ENCODE measurements around the gene TBC1D5.

The TBC1D5 gene

DNA sequence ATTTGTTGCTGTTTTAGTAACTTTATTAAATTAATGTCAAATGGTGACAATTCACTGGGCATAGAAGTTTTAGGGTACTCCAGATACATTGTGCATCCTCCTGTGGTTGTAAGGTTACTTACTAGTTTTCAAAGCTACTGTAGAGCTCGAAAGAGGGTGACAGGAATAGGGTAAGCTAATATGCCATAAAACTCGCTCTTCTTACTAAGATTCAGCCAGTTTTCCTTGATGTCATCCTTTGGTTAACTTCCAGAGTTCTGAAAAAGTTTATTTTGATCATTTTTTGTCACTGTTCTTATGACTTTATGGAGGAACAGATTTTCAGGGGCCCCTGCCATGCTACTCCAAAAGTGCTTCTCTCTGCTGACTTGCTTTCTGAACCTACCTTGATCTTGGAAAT, 522.8 kb downstream of the TBC1D5 start:
- no peaks in the 10 kb centered on the region for H3K27me3 Mint-ChIP-seq (ENCODE audit: low read depth)
- H3K36me3 Mint-ChIP-seq (ENCODE audit: low read depth), result peaks cover 8% of the 10 kb centered on the region
- H3K27ac Mint-ChIP-seq, result no peak overlapping the region
- peaks cover 8% of the 10 kb centered on the region for H3K9me3 Mint-ChIP-seq
- H3K4me1 Mint-ChIP-seq (ENCODE audit: low read depth), result peaks cover 3% of the 10 kb centered on the region
- H3K4me3 Mint-ChIP-seq, result no peak overlapping the region

DNA sequence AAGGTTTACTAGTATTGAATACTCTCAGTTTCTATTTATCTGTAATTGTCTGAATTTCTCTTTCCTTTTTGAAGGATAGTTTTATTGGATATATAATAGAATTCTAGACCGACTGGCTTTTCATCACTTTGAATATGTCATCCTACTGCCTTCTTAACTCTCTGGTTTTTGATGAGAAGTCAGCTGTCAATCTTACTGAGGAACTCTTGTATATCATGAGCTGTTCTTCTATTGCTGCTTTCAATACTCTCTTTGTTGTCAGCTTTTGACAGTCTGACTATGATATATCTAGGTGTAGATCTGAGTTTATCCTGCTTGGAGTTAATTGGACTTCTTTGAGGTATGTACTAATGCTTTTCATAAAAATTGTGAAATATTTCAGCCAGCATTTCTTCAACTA, 523.8 kb downstream of the TBC1D5 start:
- no peak overlapping the region for H3K27ac Mint-ChIP-seq
- peaks cover 8% of the 10 kb centered on the region for H3K9me3 Mint-ChIP-seq
- H3K4me3 Mint-ChIP-seq, result no peak overlapping the region
- H3K36me3 Mint-ChIP-seq (ENCODE audit: low read depth), result peaks cover 8% of the 10 kb centered on the region
- peaks cover 3% of the 10 kb centered on the region for H3K4me1 Mint-ChIP-seq (ENCODE audit: low read depth)
- no peaks in the 10 kb centered on the region for H3K27me3 Mint-ChIP-seq (ENCODE audit: low read depth)

DNA sequence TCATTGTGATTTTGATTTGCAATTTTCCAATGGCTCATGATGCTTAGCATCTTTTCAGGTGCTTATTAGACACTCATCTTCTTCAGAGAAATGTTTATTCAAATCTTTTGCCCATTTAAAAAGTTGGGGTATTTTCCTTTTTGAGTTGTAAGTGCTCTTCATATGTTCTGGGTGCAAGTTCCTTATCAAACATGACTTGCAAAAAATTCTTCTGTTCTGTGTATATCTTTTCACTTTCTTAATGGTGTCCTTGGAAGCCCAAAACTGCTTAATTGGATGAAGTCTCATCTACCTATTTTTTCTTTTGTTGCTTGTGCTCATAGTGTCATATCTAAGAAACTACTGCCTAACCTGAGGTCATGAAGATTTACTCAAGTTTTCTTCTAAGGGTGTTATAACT, 524.8 kb downstream of the TBC1D5 start:
- Mint-ChIP-seq H3K4me3 (no peak overlapping the region), H3K9me3 (peaks cover 8% of the 10 kb centered on the region), H3K4me1 (ENCODE audit: low read depth) (peaks cover 3% of the 10 kb centered on the region), H3K36me3 (ENCODE audit: low read depth) (peaks cover 8% of the 10 kb centered on the region), H3K27me3 (ENCODE audit: low read depth) (no peaks in the 10 kb centered on the region), H3K27ac (no peak overlapping the region)

DNA sequence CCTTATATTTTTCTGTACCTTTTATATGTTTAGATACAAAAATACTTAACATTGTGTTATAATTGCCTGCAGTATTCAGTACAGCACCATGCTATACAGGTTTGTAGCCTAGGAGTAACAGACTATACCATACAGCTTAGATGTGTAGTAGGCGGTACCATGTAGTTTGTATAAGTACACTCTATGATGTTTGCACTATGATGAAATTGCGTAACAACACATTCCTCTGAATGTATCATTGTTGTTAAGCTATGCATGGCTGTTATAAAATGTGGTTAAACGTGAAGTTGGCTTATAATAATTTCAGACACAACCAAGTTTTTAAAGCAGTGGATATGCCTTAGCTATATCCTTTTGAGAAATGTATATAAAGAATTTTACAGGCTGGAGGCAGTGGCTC, 529.3 kb downstream of the TBC1D5 start:
- Mint-ChIP-seq H3K27me3 (ENCODE audit: low read depth) (no peaks in the 10 kb centered on the region), H3K4me1 (ENCODE audit: low read depth) (no peaks in the 10 kb centered on the region), H3K9me3 (no peaks in the 10 kb centered on the region), H3K27ac (no peak overlapping the region), H3K4me3 (no peak overlapping the region), H3K36me3 (ENCODE audit: low read depth) (peaks cover 6% of the 10 kb centered on the region)

DNA sequence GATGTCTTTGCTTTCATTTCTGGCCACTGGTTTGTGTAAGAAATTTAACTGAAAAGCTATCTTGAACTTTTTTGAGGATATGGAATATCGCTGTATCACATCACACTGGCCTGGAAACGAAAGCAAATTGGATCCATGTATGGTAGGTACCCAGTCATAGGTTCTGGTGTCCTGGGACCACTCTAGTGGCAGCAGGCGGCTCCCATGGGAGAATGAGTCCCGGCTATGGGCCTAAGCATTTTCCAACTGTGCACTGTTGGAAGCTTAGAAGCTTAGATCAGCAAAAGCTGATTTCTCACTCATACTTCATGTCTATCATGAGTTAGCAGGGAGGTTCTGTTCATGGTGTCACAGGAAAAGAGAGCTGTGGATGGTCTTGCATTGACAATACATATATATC, 534.5 kb downstream of the TBC1D5 start:
- Mint-ChIP-seq H3K4me1 (ENCODE audit: low read depth) (no peaks in the 10 kb centered on the region), H3K36me3 (ENCODE audit: low read depth) (peaks cover 8% of the 10 kb centered on the region), H3K27ac (no peak overlapping the region), H3K9me3 (peaks cover 14% of the 10 kb centered on the region), H3K4me3 (no peak overlapping the region), H3K27me3 (ENCODE audit: low read depth) (no peaks in the 10 kb centered on the region)

DNA sequence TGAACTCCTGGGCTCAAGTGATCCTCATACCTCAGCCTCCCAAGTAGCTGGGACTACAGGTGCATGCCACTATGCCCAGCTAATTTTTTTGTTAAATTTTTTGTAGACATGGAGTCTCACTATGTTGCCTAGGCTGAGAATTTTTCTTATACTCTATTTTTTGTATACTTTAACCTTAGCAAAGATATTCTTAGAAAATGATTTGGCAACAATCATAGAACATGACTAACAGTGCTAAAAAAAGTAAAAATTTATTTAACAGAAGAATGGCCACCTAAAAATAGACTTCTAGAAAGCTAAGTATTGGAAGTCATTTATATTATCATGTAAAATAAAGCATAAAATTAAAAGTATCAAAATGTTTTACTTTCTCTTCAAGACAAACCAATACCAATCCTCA, 535.4 kb downstream of the TBC1D5 start:
- Mint-ChIP-seq H3K27me3 (ENCODE audit: low read depth) (no peaks in the 10 kb centered on the region), H3K27ac (no peak overlapping the region), H3K4me1 (ENCODE audit: low read depth) (no peaks in the 10 kb centered on the region), H3K36me3 (ENCODE audit: low read depth) (peaks cover 14% of the 10 kb centered on the region), H3K9me3 (peaks cover 21% of the 10 kb centered on the region), H3K4me3 (no peak overlapping the region)

DNA sequence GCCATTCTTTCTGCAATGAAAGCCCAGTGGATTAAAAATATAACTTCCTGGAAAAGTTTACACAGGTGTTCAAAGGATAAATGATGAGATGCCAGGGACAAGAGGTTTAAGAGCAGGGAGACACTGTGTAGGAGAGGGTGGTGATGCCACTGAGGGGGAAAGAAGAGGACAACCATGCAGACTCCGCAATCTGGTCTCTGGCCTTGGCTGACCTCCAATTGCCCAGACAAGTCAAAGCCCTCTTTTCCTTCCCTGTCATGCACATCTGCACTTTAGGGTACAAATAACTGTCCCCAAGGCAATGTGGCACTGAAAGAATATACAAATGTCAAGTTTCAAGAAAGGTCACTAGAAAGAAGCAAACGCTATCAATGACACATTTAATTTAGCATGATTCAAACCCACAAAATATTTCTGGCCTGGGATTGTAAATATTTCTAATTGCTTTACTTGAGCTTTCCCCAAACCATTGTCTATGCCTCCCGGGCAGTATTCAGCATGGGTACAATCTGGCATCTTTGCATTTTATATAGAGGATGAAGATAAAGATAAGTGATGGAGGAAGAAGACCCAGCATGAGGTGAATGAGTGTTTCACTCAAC, 538.3 kb downstream of the TBC1D5 start:
- peaks cover 30% of the 10 kb centered on the region for H3K9me3 Mint-ChIP-seq
- H3K36me3 Mint-ChIP-seq (ENCODE audit: low read depth), result peaks cover 20% of the 10 kb centered on the region
- H3K27me3 Mint-ChIP-seq (ENCODE audit: low read depth), result no peaks in the 10 kb centered on the region
- peaks cover 3% of the 10 kb centered on the region for H3K4me1 Mint-ChIP-seq (ENCODE audit: low read depth)
- H3K4me3 Mint-ChIP-seq, result no peak overlapping the region
- H3K27ac Mint-ChIP-seq, result no peak overlapping the region

DNA sequence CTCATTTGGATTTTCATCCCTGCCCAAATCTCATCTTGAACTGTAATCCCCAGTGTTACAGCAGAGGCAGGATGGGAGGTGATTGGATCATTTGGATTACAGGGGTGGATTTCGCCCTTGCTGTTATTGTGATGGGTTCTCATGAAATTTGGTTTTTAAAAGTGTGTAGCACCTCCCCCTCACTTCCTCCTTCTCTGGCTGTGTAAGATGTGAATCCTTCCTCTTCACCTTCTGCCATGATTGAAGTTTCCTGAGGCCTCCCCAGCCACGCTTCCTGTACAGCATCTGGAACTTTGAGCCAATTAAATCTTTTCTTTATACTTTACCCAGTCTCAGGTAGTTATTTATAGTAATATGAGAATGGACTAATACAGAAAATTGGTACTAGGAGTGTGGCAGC, 540.9 kb downstream of the TBC1D5 start:
- Mint-ChIP-seq H3K27ac (no peak overlapping the region), H3K9me3 (peaks cover 30% of the 10 kb centered on the region), H3K4me1 (ENCODE audit: low read depth) (peaks cover 3% of the 10 kb centered on the region), H3K36me3 (ENCODE audit: low read depth) (peaks cover 18% of the 10 kb centered on the region), H3K27me3 (ENCODE audit: low read depth) (no peaks in the 10 kb centered on the region), H3K4me3 (no peak overlapping the region)

DNA sequence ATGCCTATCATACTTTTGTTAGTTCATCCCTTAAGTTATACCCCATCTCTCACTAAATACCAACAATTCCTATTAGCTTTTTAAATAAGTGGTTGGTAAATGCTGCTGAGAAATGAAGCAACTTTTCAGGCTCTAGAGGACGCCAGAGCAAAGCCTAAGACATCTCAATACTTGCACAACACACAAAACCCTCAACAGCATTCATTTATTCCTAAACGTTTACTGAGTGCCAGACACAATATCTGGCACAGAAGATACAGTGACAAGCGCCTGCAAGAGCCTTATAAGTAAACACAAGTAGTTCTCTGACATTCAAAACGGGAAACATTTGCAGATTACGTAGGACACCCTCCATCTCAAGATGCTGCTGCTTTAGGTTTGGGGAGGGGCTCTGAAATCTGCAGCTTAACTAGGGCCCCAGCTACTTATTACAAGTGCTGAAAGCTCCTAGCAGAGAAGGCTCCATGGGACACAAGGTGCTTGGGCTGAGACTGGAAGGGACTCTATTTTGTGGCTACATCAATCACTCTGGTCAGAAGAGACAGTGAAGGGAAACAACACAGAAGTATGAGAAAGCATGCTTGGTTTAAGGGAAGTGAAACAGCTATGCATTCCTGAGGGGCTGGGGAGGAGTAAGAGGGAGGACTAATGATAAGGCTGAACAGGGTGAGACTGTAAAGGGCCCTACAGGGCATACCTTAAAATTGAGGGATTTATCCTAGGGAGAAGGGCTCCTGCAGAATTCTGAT, 546.4 kb downstream of the TBC1D5 start:
- no peak overlapping the region for H3K4me3 Mint-ChIP-seq
- no peaks in the 10 kb centered on the region for H3K27me3 Mint-ChIP-seq (ENCODE audit: low read depth)
- peaks cover under 1% of the 10 kb centered on the region for H3K9me3 Mint-ChIP-seq
- peaks cover 9% of the 10 kb centered on the region for H3K4me1 Mint-ChIP-seq (ENCODE audit: low read depth)
- peaks cover 3% of the 10 kb centered on the region for H3K36me3 Mint-ChIP-seq (ENCODE audit: low read depth)
- H3K27ac Mint-ChIP-seq, result no peak overlapping the region

DNA sequence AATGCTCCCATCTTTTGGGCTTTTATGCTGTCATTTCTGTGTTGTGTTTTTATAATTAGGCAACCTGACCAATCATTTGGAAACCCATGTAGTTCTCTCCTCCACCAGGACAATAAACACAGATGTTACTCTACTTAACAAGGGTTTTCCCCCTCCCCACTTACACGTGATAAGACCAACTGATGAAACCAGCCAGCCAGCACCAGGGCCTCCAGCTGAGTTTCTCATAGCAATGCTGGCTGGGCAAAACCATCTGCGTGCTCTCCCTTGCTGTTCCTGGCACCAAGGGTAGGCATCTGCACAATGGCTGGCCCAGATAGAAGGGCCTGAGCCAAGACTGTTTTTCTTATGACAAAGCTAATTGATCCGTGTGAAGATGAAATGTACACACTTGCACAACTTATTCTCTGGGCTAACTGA, 547.2 kb downstream of the TBC1D5 start:
- Mint-ChIP-seq H3K4me1 (ENCODE audit: low read depth) (peaks cover 14% of the 10 kb centered on the region), H3K9me3 (no peaks in the 10 kb centered on the region), H3K27ac (no peak overlapping the region), H3K27me3 (ENCODE audit: low read depth) (no peaks in the 10 kb centered on the region), H3K4me3 (no peak overlapping the region), H3K36me3 (ENCODE audit: low read depth) (peaks cover 2% of the 10 kb centered on the region)

DNA sequence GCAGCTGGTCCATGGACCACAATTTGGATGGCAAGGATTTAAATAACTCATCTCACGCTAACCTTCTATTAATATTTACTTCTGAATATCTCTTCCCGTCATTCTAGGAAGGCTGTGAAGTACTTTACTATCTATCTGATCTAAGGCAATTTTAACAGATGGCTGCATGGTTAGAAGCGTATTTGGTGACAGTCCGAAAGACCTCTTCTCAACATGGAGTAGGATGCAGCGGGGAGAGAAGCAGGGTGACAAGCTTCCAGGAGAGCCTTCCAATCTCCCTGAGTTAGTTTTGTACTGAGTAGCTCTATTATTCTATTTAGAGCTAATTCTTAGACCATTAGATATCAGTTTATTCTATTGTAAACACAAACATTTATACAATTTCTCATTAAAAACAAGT, 548.3 kb downstream of the TBC1D5 start:
- Mint-ChIP-seq H3K27me3 (ENCODE audit: low read depth) (no peaks in the 10 kb centered on the region), H3K4me3 (no peak overlapping the region), H3K36me3 (ENCODE audit: low read depth) (peaks cover 2% of the 10 kb centered on the region), H3K4me1 (ENCODE audit: low read depth) (peaks cover 14% of the 10 kb centered on the region), H3K27ac (no peak overlapping the region), H3K9me3 (no peaks in the 10 kb centered on the region)

DNA sequence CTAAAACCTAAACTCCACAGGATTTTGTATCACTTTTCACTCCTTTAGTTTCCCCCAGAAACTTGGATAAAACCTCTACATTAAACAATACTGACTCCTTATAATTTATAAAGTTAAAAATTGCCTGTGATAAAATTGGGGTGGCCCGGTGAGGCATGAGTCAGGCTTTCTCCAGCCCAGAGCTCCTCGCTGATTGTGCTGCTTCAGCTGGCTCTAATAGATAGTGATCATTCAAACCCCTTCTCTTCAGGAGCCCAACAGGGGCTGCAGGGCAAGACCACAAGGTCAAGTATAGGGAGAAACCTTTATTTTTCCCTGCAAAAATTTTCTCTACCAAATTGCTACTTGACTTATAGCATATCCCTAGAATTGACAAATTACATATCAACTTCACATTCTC, 549.4 kb downstream of the TBC1D5 start:
- no peak overlapping the region for H3K4me3 Mint-ChIP-seq
- H3K27me3 Mint-ChIP-seq (ENCODE audit: low read depth), result peaks cover 4% of the 10 kb centered on the region
- no peaks in the 10 kb centered on the region for H3K9me3 Mint-ChIP-seq
- no peak overlapping the region for H3K27ac Mint-ChIP-seq
- peaks cover 2% of the 10 kb centered on the region for H3K36me3 Mint-ChIP-seq (ENCODE audit: low read depth)
- H3K4me1 Mint-ChIP-seq (ENCODE audit: low read depth), result peaks cover 14% of the 10 kb centered on the region

DNA sequence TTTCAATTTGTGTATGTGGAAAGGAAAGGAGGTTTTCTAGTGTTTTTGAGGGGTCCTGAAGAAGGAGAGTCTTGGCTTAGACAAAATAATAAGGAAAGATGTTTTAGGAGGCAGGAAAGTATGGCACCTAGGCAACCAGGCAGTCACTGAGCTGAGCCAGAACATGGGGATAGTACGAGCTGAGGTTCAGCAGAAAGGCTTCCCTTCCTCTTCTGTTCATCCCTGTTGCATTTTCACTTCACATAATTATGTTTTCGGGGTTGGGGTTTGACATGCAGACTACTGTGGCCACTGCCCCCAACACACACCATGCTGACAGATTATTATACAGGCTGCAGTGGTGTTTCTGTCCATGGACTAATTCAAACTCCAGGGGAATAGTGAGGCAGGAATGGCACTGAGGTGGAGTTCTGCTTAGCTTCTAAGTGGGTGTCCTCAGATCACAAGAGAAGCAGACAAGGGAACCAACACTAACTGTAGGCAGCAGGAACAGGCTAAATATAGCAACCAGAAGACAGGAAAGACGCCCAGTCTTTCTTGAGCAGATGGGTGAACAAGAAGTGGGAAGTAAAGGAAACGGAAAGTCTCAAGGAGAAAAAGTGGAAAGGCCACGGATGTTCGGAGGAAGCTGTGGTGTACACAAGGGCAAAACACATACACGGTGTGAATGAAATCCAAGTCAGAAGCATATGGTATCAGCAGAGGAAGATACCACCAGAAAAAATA, 551.9 kb downstream of the TBC1D5 start:
- H3K4me3 Mint-ChIP-seq, result no peak overlapping the region
- H3K27ac Mint-ChIP-seq, result no peak overlapping the region
- H3K27me3 Mint-ChIP-seq (ENCODE audit: low read depth), result peaks cover 4% of the 10 kb centered on the region
- no peaks in the 10 kb centered on the region for H3K9me3 Mint-ChIP-seq
- H3K36me3 Mint-ChIP-seq (ENCODE audit: low read depth), result peaks cover 2% of the 10 kb centered on the region
- peaks cover 11% of the 10 kb centered on the region for H3K4me1 Mint-ChIP-seq (ENCODE audit: low read depth)

DNA sequence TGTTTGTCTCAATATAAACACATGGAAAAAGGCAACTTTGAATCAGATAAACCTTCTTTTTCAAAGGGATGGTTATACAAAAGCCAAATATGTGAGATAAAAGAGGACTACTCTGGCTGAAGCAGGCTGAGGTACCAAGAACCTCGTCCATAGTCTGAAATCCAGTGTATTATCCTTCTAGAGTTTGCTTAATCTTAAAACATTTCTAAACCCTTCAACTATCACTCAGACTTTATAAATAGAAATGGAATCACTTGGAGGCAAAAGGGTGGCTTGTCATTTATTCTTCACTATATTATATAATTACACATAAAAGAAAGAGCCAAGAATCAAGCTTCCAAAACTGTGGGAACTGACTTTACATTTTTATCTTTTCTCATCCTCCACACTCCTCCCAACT, 554.1 kb downstream of the TBC1D5 start:
- Mint-ChIP-seq H3K9me3 (no peaks in the 10 kb centered on the region), H3K4me3 (no peak overlapping the region), H3K27ac (no peak overlapping the region), H3K36me3 (ENCODE audit: low read depth) (peaks cover 6% of the 10 kb centered on the region), H3K27me3 (ENCODE audit: low read depth) (peaks cover 4% of the 10 kb centered on the region), H3K4me1 (ENCODE audit: low read depth) (peaks cover 10% of the 10 kb centered on the region)

DNA sequence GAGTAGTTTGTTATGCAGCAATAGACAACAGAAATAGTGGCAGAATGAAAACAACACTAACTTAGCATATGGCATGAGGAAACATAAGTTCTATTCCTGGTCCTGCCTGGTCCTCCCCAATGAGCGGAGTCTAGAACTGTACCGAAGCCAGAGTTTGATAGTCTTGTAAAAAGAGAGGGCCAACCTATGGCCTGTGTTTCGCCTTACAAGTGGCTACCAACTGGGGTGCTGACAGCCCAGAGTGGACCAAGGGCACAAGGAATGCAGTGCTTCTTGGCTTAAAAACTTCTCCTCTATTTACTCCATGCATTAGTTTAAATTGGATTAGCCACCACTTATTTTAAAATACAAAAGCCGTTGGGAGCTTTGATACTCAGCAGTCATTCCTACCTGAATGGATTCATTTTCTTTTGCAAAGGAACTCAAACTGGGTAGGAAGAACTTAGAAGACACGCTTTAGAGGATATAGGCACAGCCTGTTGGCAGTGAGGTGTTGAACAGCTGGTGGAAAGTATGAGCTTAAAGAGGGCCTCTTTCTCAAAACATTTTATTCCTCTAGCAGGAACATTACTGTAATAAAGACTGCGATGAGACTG, 554.7 kb downstream of the TBC1D5 start:
- Mint-ChIP-seq H3K27ac (no peak overlapping the region), H3K27me3 (ENCODE audit: low read depth) (peaks cover 9% of the 10 kb centered on the region), H3K4me1 (ENCODE audit: low read depth) (peaks cover 17% of the 10 kb centered on the region), H3K9me3 (no peaks in the 10 kb centered on the region), H3K36me3 (ENCODE audit: low read depth) (peaks cover 9% of the 10 kb centered on the region), H3K4me3 (no peak overlapping the region)

Measured in T-helper 1 cell treated with Interleukin-12 subunit alpha and Interleukin-12 subunit beta and Interleukin-4 antibody, amounts not matched to agents 30 μg/mL and 1 μg/mL, for 36 hours (primary cell).